Measurements from ENCODE around the gene EOMES.

DNA sequence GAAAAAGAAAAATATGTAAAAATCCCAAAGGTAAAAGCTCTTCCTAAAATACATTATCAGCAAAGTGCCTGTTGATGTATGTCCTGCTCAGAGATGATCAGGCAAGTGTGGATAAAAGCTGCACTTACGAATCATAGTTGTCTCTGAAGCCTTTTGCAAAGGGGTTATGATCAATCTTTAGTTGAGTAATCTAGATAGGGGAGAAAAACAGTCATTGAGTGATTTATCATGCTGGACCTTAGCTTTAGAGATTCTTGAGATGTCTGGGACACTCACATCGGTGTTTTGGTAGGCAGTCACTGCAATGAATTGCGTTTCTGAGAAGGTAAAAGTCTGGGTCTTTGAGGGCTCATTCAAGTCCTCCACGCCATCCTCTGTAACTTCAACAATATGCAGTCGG lies 3.7 kb downstream of the EOMES start:
- TF ChIP-seq GABPA (IDR thresholded peaks at IDR 0.05; ENCODE audit: borderline replicate concordance, insufficient read depth, low read length) = no peak
- TF ChIP-seq, protein P1, sequence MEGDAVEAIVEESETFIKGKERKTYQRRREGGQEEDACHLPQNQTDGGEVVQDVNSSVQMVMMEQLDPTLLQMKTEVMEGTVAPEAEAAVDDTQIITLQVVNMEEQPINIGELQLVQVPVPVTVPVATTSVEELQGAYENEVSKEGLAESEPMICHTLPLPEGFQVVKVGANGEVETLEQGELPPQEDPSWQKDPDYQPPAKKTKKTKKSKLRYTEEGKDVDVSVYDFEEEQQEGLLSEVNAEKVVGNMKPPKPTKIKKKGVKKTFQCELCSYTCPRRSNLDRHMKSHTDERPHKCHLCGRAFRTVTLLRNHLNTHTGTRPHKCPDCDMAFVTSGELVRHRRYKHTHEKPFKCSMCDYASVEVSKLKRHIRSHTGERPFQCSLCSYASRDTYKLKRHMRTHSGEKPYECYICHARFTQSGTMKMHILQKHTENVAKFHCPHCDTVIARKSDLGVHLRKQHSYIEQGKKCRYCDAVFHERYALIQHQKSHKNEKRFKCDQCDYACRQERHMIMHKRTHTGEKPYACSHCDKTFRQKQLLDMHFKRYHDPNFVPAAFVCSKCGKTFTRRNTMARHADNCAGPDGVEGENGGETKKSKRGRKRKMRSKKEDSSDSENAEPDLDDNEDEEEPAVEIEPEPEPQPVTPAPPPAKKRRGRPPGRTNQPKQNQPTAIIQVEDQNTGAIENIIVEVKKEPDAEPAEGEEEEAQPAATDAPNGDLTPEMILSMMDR (IDR thresholded peaks at IDR 0.05; ENCODE audit: control extremely low read depth in 1 of 3, insufficient read depth in 1 of 3, low read depth in 1 of 3, low read length in 3 of 3) = no peak
- TF ChIP-seq BACH1 (IDR thresholded peaks at IDR 0.05; ENCODE audit: low read length) = no peak
- no peak for TF ChIP-seq EP300 (IDR thresholded peaks at IDR 0.05; ENCODE audit: borderline replicate concordance in 1 of 2, low read depth in 2 of 2, low read length in 2 of 2)
- no peak for TF ChIP-seq TAF1 (IDR thresholded peaks at IDR 0.05; ENCODE audit: low read depth, low read length)
- TF ChIP-seq RNF2 (IDR thresholded peaks at IDR 0.05; ENCODE audit: borderline replicate concordance, low read depth, low read length, missing control alignments, poor library complexity, severe bottlenecking) = no peak
- TF ChIP-seq TEAD4 (IDR thresholded peaks at IDR 0.05; ENCODE audit: low read depth, low read length) = no peak
- no peak for TF ChIP-seq TCF12 (IDR thresholded peaks at IDR 0.05; ENCODE audit: low read depth, low read length)

All from H1 (cell line).